Stimulated activated CD4-positive, alpha-beta T cell treated with anti-CD3 and anti-CD28 coated beads, Interleukin-1b, Interleukin-23, amount 100 ng/mL, for 24 hours (primary cell): ENCODE results near the gene WSCD2.

Experiments
- DNase-seq, 4 experiments: peaks; one replicate each; pipeline ENCODE4 v3.0.0-alpha.2; 2020; ENCODE audit warnings: low read depth in 4 of 4, low spot score in 1 of 4

The WSCD2 gene

GRCh38 chr12:108231909-108232434 is 102.9 kb downstream of the WSCD2 start:
- DNase-seq: no peak

- no peak for DNase-seq
Observed at GRCh38 chr12:108232565-108232964, 103.5 kb downstream of the WSCD2 start.

- DNase-seq: no peak
Observed at GRCh38 chr12:108234158-108234557, 105.1 kb downstream of the WSCD2 start.

- DNase-seq: no peak
Observed at GRCh38 chr12:108235197-108235984, 106.3 kb downstream of the WSCD2 start.

GRCh38 chr12:108235985-108236263 is 106.8 kb downstream of the WSCD2 start:
- DNase-seq: no peak

- DNase-seq: no peak
Observed at GRCh38 chr12:108236366-108236765, 107.3 kb downstream of the WSCD2 start.

GRCh38 chr12:108237272-108237671 is 108.2 kb downstream of the WSCD2 start:
- no peak for DNase-seq

GRCh38 chr12:108238474-108238873 is 109.4 kb downstream of the WSCD2 start:
- no peak for DNase-seq

- DNase-seq: no peak
Observed at GRCh38 chr12:108239378-108239777, 110.3 kb downstream of the WSCD2 start.

GRCh38 chr12:108240027-108240785 is 111.1 kb downstream of the WSCD2 start:
- DNase-seq: no peak

GRCh38 chr12:108240928-108241327 is 111.8 kb downstream of the WSCD2 start:
- no peak for DNase-seq

- no peak for DNase-seq
Observed at GRCh38 chr12:108241986-108242703, 113.1 kb downstream of the WSCD2 start.

GRCh38 chr12:108247130-108247529 is 118.0 kb downstream of the WSCD2 start:
- DNase-seq: no peak

- no peak for DNase-seq
Observed at GRCh38 chr12:108248011-108248410, 118.9 kb downstream of the WSCD2 start.

- DNase-seq: no peak
Observed at GRCh38 chr12:108252523-108252922, 123.4 kb downstream of the WSCD2 start.

GRCh38 chr12:108253540-108253939 is 124.5 kb downstream of the WSCD2 start:
- no peak for DNase-seq

GRCh38 chr12:108254030-108254429 is 124.9 kb downstream of the WSCD2 start:
- no peak for DNase-seq

GRCh38 chr12:108254517-108255251 is 125.6 kb downstream of the WSCD2 start:
- no peak for DNase-seq

- DNase-seq: no peak
Observed at GRCh38 chr12:108255252-108255602, 126.1 kb downstream of the WSCD2 start.

GRCh38 chr12:108257004-108257403 is 127.9 kb downstream of the WSCD2 start:
- no peak for DNase-seq

- no peak for DNase-seq
Observed at GRCh38 chr12:108257610-108258106, 128.6 kb downstream of the WSCD2 start.
